Measurements from ENCODE around the gene TECPR1.

TECPR1 gene

GRCh38 chr7:98280791-98281756, 29.0 kb upstream of the TECPR1 start, which contains the start of gene BRI3:
Gene BRI3 (plus strand): TSS chr7:98281686. CDS start chr7:98281796, 110 bp downstream.
- H3K4me3 ChIP-seq: peak within 1 kb of the TSS; percentile 71
- in situ Hi-C loops (cut with MboI; ENCODE audit: low sequenced_read_pairs): no loop called here
- peaks cover 17% of the 10 kb centered on the region for H3K36me3 ChIP-seq (replicated peaks)
- peak; percentile 81 to 93 for DNase-seq (ENCODE audit: low spot score in 2 of 2)
- no peaks in the 10 kb centered on the region for H3K9me3 ChIP-seq
- H3K4me1 ChIP-seq: peaks cover 6% of the 10 kb centered on the region
- H3K27me3 ChIP-seq (ENCODE audit: low read depth): no peaks in the 10 kb centered on the region

- Histone ChIP-seq H3K4me1 (peaks cover 6% of the 10 kb centered on the region), H3K27me3 (ENCODE audit: low read depth) (no peaks in the 10 kb centered on the region), H3K4me3 (no peak overlapping the region), H3K36me3 (replicated peaks) (peaks cover 17% of the 10 kb centered on the region), H3K9me3 (no peaks in the 10 kb centered on the region)
- in situ Hi-C loops (cut with MboI; ENCODE audit: low sequenced_read_pairs): no loop called here
- DNase-seq (ENCODE audit: low spot score in 2 of 2): no peak
Measured at GRCh38 chr7:98280296-98280695, 28.3 kb upstream of the TECPR1 start.

- Histone ChIP-seq H3K36me3 (replicated peaks) (peaks cover 10% of the 10 kb centered on the region), H3K9me3 (no peaks in the 10 kb centered on the region), H3K4me3 (no peak overlapping the region), H3K27me3 (ENCODE audit: low read depth) (no peaks in the 10 kb centered on the region), H3K4me1 (peaks cover 6% of the 10 kb centered on the region)
- no peak for DNase-seq (ENCODE audit: low spot score in 2 of 2)
- in situ Hi-C loops (cut with MboI; ENCODE audit: low sequenced_read_pairs): no loop called here
Measured at GRCh38 chr7:98278936-98279335, 26.9 kb upstream of the TECPR1 start.

- peaks cover 5% of the 10 kb centered on the region for H3K36me3 ChIP-seq (replicated peaks)
- no peak overlapping the region for H3K4me3 ChIP-seq
- peaks cover 6% of the 10 kb centered on the region for H3K4me1 ChIP-seq
- no peak for DNase-seq (ENCODE audit: low spot score in 2 of 2)
- no peaks in the 10 kb centered on the region for H3K9me3 ChIP-seq
- no peaks in the 10 kb centered on the region for H3K27me3 ChIP-seq (ENCODE audit: low read depth)
- in situ Hi-C loops (cut with MboI; ENCODE audit: low sequenced_read_pairs): no loop called here
Measured at GRCh38 chr7:98278408-98278807, 26.4 kb upstream of the TECPR1 start.

GRCh38 chr7:98276241-98276761, 24.3 kb upstream of the TECPR1 start:
- no peaks in the 10 kb centered on the region for H3K27me3 ChIP-seq (ENCODE audit: low read depth)
- H3K9me3 ChIP-seq: no peaks in the 10 kb centered on the region
- in situ Hi-C loops (cut with MboI; ENCODE audit: low sequenced_read_pairs): no loop called here
- H3K4me1 ChIP-seq: peaks cover 4% of the 10 kb centered on the region; the same call in 1 of the 2 replicates
- no peaks in the 10 kb centered on the region for H3K36me3 ChIP-seq (replicated peaks)
- DNase-seq (ENCODE audit: low spot score in 2 of 2): no peak
- no peak overlapping the region for H3K4me3 ChIP-seq

- Histone ChIP-seq H3K4me3 (no peak overlapping the region), H3K9me3 (no peaks in the 10 kb centered on the region), H3K4me1 (no peaks in the 10 kb centered on the region), H3K27me3 (ENCODE audit: low read depth) (no peaks in the 10 kb centered on the region), H3K36me3 (replicated peaks) (no peaks in the 10 kb centered on the region)
- in situ Hi-C loops (cut with MboI; ENCODE audit: low sequenced_read_pairs): no loop called here
- DNase-seq (ENCODE audit: low spot score in 2 of 2): no peak
Measured at GRCh38 chr7:98267303-98267702, 15.3 kb upstream of the TECPR1 start.

GRCh38 chr7:98266840-98267239, 14.8 kb upstream of the TECPR1 start:
- no peaks in the 10 kb centered on the region for H3K36me3 ChIP-seq (replicated peaks)
- in situ Hi-C loops (cut with MboI; ENCODE audit: low sequenced_read_pairs): no loop called here
- no peaks in the 10 kb centered on the region for H3K4me1 ChIP-seq
- no peaks in the 10 kb centered on the region for H3K9me3 ChIP-seq
- H3K27me3 ChIP-seq (ENCODE audit: low read depth): no peaks in the 10 kb centered on the region
- DNase-seq (ENCODE audit: low spot score in 2 of 2): no peak
- H3K4me3 ChIP-seq: no peak overlapping the region

- no peak for DNase-seq (ENCODE audit: low spot score in 2 of 2)
- H3K36me3 ChIP-seq (replicated peaks): no peaks in the 10 kb centered on the region
- H3K9me3 ChIP-seq: no peaks in the 10 kb centered on the region
- H3K4me3 ChIP-seq: no peak overlapping the region
- no peaks in the 10 kb centered on the region for H3K4me1 ChIP-seq
- in situ Hi-C loops (cut with MboI; ENCODE audit: low sequenced_read_pairs): no loop called here
- no peaks in the 10 kb centered on the region for H3K27me3 ChIP-seq (ENCODE audit: low read depth)
Measured at GRCh38 chr7:98265841-98266271, 13.8 kb upstream of the TECPR1 start.

GRCh38 chr7:98257701-98258100, 5.7 kb upstream of the TECPR1 start:
- no peak for DNase-seq (ENCODE audit: low spot score in 2 of 2)
- Histone ChIP-seq H3K27me3 (ENCODE audit: low read depth) (no peaks in the 10 kb centered on the region), H3K9me3 (no peaks in the 10 kb centered on the region), H3K36me3 (replicated peaks) (peaks cover 3% of the 10 kb centered on the region; the same call in 1 of the 2 replicates), H3K4me3 (no peak overlapping the region), H3K4me1 (no peaks in the 10 kb centered on the region; the same call in 1 of the 2 replicates)
- in situ Hi-C loops (cut with MboI; ENCODE audit: low sequenced_read_pairs): no loop called here

- in situ Hi-C loops (cut with MboI; ENCODE audit: low sequenced_read_pairs): no loop called here
- no peak overlapping the region for H3K4me3 ChIP-seq
- H3K36me3 ChIP-seq (replicated peaks): peaks cover 3% of the 10 kb centered on the region; the same call in 1 of the 2 replicates
- H3K27me3 ChIP-seq (ENCODE audit: low read depth): no peaks in the 10 kb centered on the region
- DNase-seq (ENCODE audit: low spot score in 2 of 2): no peak
- no peaks in the 10 kb centered on the region for H3K9me3 ChIP-seq
- H3K4me1 ChIP-seq: no peaks in the 10 kb centered on the region; the same call in 1 of the 2 replicates
Measured at GRCh38 chr7:98256431-98256830, 4.4 kb upstream of the TECPR1 start.

- H3K36me3 ChIP-seq (replicated peaks): peaks cover 3% of the 10 kb centered on the region; the same call in 1 of the 2 replicates
- in situ Hi-C loops (cut with MboI; ENCODE audit: low sequenced_read_pairs): no loop called here
- no peaks in the 10 kb centered on the region for H3K27me3 ChIP-seq (ENCODE audit: low read depth)
- DNase-seq (ENCODE audit: low spot score in 2 of 2): no peak
- H3K4me3 ChIP-seq: no peak overlapping the region
- H3K4me1 ChIP-seq: no peaks in the 10 kb centered on the region; the same call in 1 of the 2 replicates
- no peaks in the 10 kb centered on the region for H3K9me3 ChIP-seq
Measured at GRCh38 chr7:98254951-98255610, 3.0 kb upstream of the TECPR1 start.

- Histone ChIP-seq H3K36me3 (replicated peaks) (peaks cover 3% of the 10 kb centered on the region; the same call in 1 of the 2 replicates), H3K27me3 (ENCODE audit: low read depth) (no peaks in the 10 kb centered on the region), H3K4me3 (no peak overlapping the region), H3K9me3 (no peaks in the 10 kb centered on the region), H3K4me1 (no peaks in the 10 kb centered on the region; the same call in 1 of the 2 replicates)
- in situ Hi-C loops (cut with MboI; ENCODE audit: low sequenced_read_pairs): no loop called here
- no peak for DNase-seq (ENCODE audit: low spot score in 2 of 2)
Measured at GRCh38 chr7:98254516-98254915, 2.5 kb upstream of the TECPR1 start.

- Histone ChIP-seq H3K4me1 (no peaks in the 10 kb centered on the region; the same call in 1 of the 2 replicates), H3K4me3 (peak overlapping the region; percentile 81), H3K27me3 (ENCODE audit: low read depth) (no peaks in the 10 kb centered on the region), H3K9me3 (no peaks in the 10 kb centered on the region), H3K36me3 (replicated peaks) (peaks cover 3% of the 10 kb centered on the region; the same call in 1 of the 2 replicates)
- DNase-seq (ENCODE audit: low spot score in 2 of 2): no peak
- in situ Hi-C loops (cut with MboI; ENCODE audit: low sequenced_read_pairs): no loop called here
Measured at GRCh38 chr7:98252425-98253054, 508 bp upstream of the TECPR1 start.
